Right lobe of liver (tissue), 4 donors: ENCODE results near the gene RHO.

Experiments used
- CTCF ChIP-seq, 4 donors: fragments of 200-600 bp in 3 of 4; fragments of 450-650 bp in 1 of 4; IDR thresholded peaks; one replicate each; pipeline versions ENCODE4 v1.5.1 to v1.8.0; 2016 to 2022; ENCODE audit warnings: antibody characterized with exemption in 4 of 4, mild to moderate bottlenecking in 2 of 4
- POLR2A ChIP-seq: fragments of 450-650 bp; IDR thresholded peaks from one replicate; pipeline ENCODE4 v1.6.1; 2017; ENCODE audit warnings: antibody characterized with exemption, mild to moderate bottlenecking
- donor health status: DM: no; HTN: no; CAD: no.
- donor health status: DM: no; HTN: no; CAD: no.
- donor health status: DM: no; HTN: yes; CAD: no.

GRCh38 chr3:129526121-129526900 lies 2.1 kb upstream of the RHO start:
- no peak for TF ChIP-seq POLR2A
- no peak for TF ChIP-seq CTCF (IDR thresholded peaks at IDR 0.05)
